Measurements from ENCODE around the gene CCDC148. TPM values are rescaled to one million over a fixed set of nuclear protein-coding genes. Genes with fewer than 3 reads are reported as not detected.

Gene CCDC148
- total RNA-seq, 1 donor from 2014 or later: 2.4 TPM

- Mint-ChIP-seq H3K36me3 (ENCODE audit: low read depth, unreplicated experiment) (peaks cover 5% of the 10 kb centered on the region), H3K4me1 (ENCODE audit: low read depth, unreplicated experiment) (peaks cover 8% of the 10 kb centered on the region), H3K27me3 (ENCODE audit: low read depth, unreplicated experiment) (no peaks in the 10 kb centered on the region), H3K27ac (ENCODE audit: unreplicated experiment) (no peak overlapping the region), H3K4me3 (ENCODE audit: unreplicated experiment) (no peak overlapping the region), H3K9me3 (ENCODE audit: unreplicated experiment) (no peaks in the 10 kb centered on the region)
- Histone ChIP-seq H3K4me2 (ENCODE audit: low read length) (no peak overlapping the region), H2AFZ (ENCODE audit: low read depth, low read length) (no peak overlapping the region), H3K4me1 (ENCODE audit: insufficient read depth, low read length) (no peaks in the 10 kb centered on the region), H3K36me3 (ENCODE audit: insufficient read depth, low read length) (no peaks in the 10 kb centered on the region), H3K9me3 (ENCODE audit: insufficient read depth, low read depth, low read length) (no peaks in the 10 kb centered on the region), H3K27me3 (ENCODE audit: insufficient read depth, low read length) (no peaks in the 10 kb centered on the region), H3K4me3 (ENCODE audit: insufficient read depth, low read depth, low read length) (no peak overlapping the region), H3K9ac (ENCODE audit: low read length) (no peak overlapping the region), H3K79me2 (ENCODE audit: insufficient read depth, low read length) (peaks cover 48% of the 10 kb centered on the region), H3K27ac (ENCODE audit: low read depth, low read length) (no peak overlapping the region), H4K20me1 (ENCODE audit: insufficient read depth, low read length) (peaks cover 23% of the 10 kb centered on the region)
- TF ChIP-seq EZH2 (IDR thresholded peaks at IDR 0.05; ENCODE audit: insufficient read depth, low read length): no peak
- TF ChIP-seq, protein P1, sequence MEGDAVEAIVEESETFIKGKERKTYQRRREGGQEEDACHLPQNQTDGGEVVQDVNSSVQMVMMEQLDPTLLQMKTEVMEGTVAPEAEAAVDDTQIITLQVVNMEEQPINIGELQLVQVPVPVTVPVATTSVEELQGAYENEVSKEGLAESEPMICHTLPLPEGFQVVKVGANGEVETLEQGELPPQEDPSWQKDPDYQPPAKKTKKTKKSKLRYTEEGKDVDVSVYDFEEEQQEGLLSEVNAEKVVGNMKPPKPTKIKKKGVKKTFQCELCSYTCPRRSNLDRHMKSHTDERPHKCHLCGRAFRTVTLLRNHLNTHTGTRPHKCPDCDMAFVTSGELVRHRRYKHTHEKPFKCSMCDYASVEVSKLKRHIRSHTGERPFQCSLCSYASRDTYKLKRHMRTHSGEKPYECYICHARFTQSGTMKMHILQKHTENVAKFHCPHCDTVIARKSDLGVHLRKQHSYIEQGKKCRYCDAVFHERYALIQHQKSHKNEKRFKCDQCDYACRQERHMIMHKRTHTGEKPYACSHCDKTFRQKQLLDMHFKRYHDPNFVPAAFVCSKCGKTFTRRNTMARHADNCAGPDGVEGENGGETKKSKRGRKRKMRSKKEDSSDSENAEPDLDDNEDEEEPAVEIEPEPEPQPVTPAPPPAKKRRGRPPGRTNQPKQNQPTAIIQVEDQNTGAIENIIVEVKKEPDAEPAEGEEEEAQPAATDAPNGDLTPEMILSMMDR (IDR thresholded peaks at IDR 0.05; ENCODE audit: insufficient read depth, low read depth, low read length): no peak
- no peak for FAIRE-seq
- DNase-seq (ENCODE audit: low read depth): no peak
These were observed 10.7 kb upstream of the CCDC148 start for GRCh38 chr2:158467248-158467647.

GRCh38 chr2:158464426-158465281 is 8.1 kb upstream of the CCDC148 start:
- no peak overlapping the region for H3K4me2 ChIP-seq (ENCODE audit: low read length)
- peaks cover 73% of the 10 kb centered on the region for H3K79me2 ChIP-seq (ENCODE audit: insufficient read depth, low read length)
- Mint-ChIP-seq H3K4me3 (ENCODE audit: unreplicated experiment) (no peak overlapping the region), H3K27ac (ENCODE audit: unreplicated experiment) (no peak overlapping the region), H3K4me1 (ENCODE audit: low read depth, unreplicated experiment) (peaks cover 16% of the 10 kb centered on the region), H3K36me3 (ENCODE audit: low read depth, unreplicated experiment) (peaks cover under 1% of the 10 kb centered on the region), H3K27me3 (ENCODE audit: low read depth, unreplicated experiment) (no peaks in the 10 kb centered on the region), H3K9me3 (ENCODE audit: unreplicated experiment) (no peaks in the 10 kb centered on the region)
- H3K9me3 ChIP-seq (ENCODE audit: insufficient read depth, low read depth, low read length): no peaks in the 10 kb centered on the region
- no peak overlapping the region for H3K4me3 ChIP-seq (ENCODE audit: insufficient read depth, low read depth, low read length)
- H3K4me1 ChIP-seq (ENCODE audit: insufficient read depth, low read length): no peaks in the 10 kb centered on the region
- DNase-seq (ENCODE audit: low read depth) (peak; percentile 26), FAIRE-seq (no peak)
- H4K20me1 ChIP-seq (ENCODE audit: insufficient read depth, low read length): peaks cover 37% of the 10 kb centered on the region
- no peak overlapping the region for H3K9ac ChIP-seq (ENCODE audit: low read length)
- no peaks in the 10 kb centered on the region for H3K27me3 ChIP-seq (ENCODE audit: insufficient read depth, low read length)
- H3K27ac ChIP-seq (ENCODE audit: low read depth, low read length): no peak overlapping the region
- no peak for TF ChIP-seq EZH2 (IDR thresholded peaks at IDR 0.05; ENCODE audit: insufficient read depth, low read length)
- TF ChIP-seq, protein P1 (IDR thresholded peaks at IDR 0.05; ENCODE audit: insufficient read depth, low read depth, low read length): peak; percentile 52
- H2AFZ ChIP-seq (ENCODE audit: low read depth, low read length): no peak overlapping the region
- no peaks in the 10 kb centered on the region for H3K36me3 ChIP-seq (ENCODE audit: insufficient read depth, low read length)
